AG09319 (cell line): ENCODE results near the gene CPTP.
A peak's percentile ranks its signal among the peaks of the same experiment; 100 is the strongest.

Experiments used
- DNase-seq: peaks from one replicate; pipeline ENCODE4 v3.0.0-alpha.2; 2010; ENCODE audit warnings: low read depth; ENCODE audit errors: extremely low read depth
- CTCF ChIP-seq: IDR thresholded peaks from 2 replicates; pipeline ENCODE4 v1.5.1; 2011; ENCODE audit warnings: low read depth, mild to moderate bottlenecking, inconsistent platforms, low read length, moderate library complexity

CPTP gene

GRCh38 chr1:1286313-1287261, 38.0 kb upstream of the CPTP start:
- DNase-seq = no peak
- TF ChIP-seq CTCF = no peak

- DNase-seq = no peak
- no peak for TF ChIP-seq CTCF
Observed at GRCh38 chr1:1287288-1288110, 37.1 kb upstream of the CPTP start.

GRCh38 chr1:1290238-1290731, 34.3 kb upstream of the CPTP start:
- no peak for DNase-seq
- peak; percentile 73 for TF ChIP-seq CTCF

GRCh38 chr1:1291023-1291528, 33.5 kb upstream of the CPTP start:
- no peak for DNase-seq
- no peak for TF ChIP-seq CTCF

GRCh38 chr1:1291548-1292441, 32.8 kb upstream of the CPTP start:
- peak; percentile 50 for TF ChIP-seq CTCF
- no peak for DNase-seq

GRCh38 chr1:1292442-1292779, 32.2 kb upstream of the CPTP start:
- no peak for TF ChIP-seq CTCF
- DNase-seq = no peak
